ENCODE data around the gene NTSR1.

The NTSR1 gene

GRCh38 chr20:62774762-62775161 is 66.1 kb downstream of the NTSR1 start:
- no peak for DNase-seq

- no peak for DNase-seq
Measured at GRCh38 chr20:62775206-62775605, 66.6 kb downstream of the NTSR1 start.

GRCh38 chr20:62776035-62776691 is 67.5 kb downstream of the NTSR1 start:
- DNase-seq: no peak

DNA sequence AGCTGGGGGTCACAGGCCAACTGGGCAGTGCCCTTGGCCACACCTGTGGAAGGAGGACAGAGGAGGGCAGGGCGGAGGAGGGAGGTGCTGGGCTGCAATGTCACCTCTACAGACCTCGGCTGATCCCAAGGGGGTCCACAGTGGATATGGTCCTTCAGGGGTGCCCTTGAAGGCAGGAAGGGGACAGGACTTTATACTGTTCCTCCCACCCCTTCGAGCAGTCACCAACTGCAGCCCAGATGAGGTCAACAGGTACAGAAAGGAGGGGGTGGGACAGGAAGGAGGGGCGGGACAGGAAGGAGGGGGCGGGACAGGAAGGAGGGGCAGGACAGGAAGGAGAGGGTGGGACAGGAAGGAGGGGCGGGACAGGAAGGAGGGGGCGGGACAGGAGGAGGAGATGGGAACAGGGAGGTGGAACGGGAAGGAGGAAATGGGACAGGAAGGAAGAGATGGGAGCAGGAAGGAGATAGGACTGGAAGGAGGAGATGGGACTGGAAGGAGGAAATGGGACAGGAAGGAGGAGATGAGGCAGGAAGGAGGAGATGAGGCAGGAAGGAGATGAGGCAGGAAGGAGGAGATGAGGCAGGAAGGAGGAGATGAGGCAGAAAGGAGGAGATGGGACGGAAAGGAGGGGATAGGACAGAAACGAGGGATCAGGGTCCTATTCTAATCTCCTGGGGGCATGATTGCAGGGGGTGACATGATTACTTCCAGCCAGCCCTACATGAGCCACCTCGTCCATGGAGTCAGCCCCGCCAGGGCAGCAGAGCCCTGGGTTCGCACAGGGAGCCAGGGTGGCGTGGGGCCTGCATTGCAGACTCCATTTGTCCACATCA is 68.3 kb downstream of the NTSR1 start:
- DNase-seq: no peak

GRCh38 chr20:62777528-62777830 is 68.8 kb downstream of the NTSR1 start:
- peak; percentile 12 for DNase-seq

DNA sequence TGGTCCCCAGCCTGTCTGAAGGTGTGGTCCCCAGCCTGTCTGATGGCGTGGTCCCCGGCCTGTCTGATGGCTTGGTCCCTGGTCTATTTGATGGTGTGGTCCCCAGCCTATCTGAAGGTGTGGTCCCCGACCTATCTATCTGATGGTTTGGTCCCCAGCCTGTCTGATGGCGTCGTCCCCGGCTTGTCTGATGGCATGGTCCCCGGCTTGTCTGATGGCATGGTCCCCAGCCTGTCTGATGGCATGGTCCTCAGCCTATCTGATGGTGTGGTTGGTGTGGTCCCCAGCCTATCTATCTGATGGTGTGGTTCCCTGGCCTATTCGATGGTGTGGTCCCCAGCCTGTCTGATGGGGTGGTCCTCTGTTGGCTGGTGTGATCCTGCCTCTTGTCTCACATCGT is 69.4 kb downstream of the NTSR1 start:
- DNase-seq: no peak

- no peak for DNase-seq
Measured at GRCh38 chr20:62778601-62779416, 70.2 kb downstream of the NTSR1 start.

DNA sequence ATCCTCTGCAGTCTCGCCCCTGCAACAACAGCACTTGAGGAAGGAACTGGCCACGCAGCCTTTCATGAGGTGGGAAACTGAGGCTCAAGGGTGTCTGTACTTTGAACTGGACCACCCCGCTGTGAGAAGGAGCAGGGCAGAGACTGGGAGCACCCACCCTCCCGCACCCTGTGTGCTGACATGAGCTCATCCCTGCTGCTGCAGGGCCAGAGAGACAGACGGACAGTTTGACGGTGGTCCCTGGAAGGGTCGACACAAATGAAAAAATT is 70.7 kb downstream of the NTSR1 start:
- DNase-seq: no peak

GRCh38 chr20:62780204-62780603 is 71.6 kb downstream of the NTSR1 start:
- peak; percentile 83 for DNase-seq

GRCh38 chr20:62780696-62781095 is 72.1 kb downstream of the NTSR1 start:
- DNase-seq: no peak

GRCh38 chr20:62782149-62782892 is 73.7 kb downstream of the NTSR1 start:
- no peak for DNase-seq

DNA sequence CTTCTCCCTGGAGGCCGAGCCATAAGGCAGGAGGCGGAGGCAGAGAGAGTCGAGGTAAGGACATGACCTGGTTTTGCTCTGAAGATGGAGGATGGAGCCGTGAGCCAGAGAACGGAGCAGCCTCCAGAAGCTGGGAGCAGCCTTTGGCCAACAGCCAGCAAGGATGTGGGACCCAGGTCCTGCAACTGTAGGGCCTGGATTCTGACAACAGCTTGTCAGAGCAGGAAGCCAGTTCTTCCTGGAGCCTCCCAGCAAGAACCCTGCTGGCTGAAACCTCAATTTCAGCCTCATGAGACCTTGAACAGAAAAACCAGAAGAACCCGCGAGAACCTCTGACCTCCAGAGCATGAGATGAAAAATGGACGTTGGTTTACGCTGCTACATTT is 74.2 kb downstream of the NTSR1 start:
- DNase-seq: no peak

GRCh38 chr20:62784497-62784896 is 75.9 kb downstream of the NTSR1 start:
- no peak for DNase-seq

GRCh38 chr20:62785393-62785792 is 76.8 kb downstream of the NTSR1 start:
- DNase-seq: no peak

- DNase-seq: no peak
Measured at GRCh38 chr20:62786157-62786556, 77.5 kb downstream of the NTSR1 start.

GRCh38 chr20:62787321-62787720 is 78.7 kb downstream of the NTSR1 start:
- no peak for DNase-seq

DNA sequence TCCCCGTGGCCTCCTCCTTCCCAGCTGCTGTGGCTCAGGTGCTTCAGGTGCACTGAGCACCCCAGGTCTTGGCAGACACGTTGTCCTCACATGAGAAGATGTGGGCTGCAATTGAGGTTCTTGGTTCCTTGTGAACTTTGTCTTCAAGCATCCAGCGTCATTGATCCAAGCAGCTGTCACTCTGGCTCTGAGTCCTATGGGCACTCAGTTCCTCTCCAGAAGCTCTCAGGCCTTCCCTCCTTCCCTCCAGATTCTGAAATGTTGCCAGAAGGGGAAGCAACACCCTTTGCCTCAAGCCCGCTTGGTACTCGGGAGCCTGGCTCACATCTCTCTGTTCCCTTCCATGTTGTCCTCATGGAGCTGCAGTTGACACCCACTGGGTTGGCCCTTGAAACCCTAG is 79.2 kb downstream of the NTSR1 start:
- DNase-seq: no peak

DNA sequence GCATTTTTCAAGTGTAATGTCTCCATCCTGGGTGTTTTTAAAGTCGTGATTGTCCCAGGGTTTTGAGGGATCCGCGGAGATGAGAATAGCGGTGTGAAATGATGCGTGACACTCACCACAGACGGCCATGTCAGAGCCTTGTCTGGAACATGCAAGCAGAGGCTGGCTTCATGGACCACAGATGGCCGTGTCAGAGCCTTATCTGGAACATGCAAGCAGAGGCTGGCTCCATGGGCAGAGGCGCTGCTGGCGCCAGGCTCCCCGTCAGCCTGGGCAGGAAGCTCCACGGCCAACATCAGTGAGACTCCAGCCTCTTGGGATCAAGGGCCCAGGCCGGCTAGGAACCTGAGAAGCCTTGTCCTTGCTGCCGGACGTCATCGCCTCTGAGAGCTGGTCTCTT is 80.0 kb downstream of the NTSR1 start:
- no peak for DNase-seq

- DNase-seq: no peak
Measured at GRCh38 chr20:62790075-62790474, 81.4 kb downstream of the NTSR1 start.

GRCh38 chr20:62791301-62792181 is 82.9 kb downstream of the NTSR1 start:
- DNase-seq: peak; percentile 79

- no peak for DNase-seq
Measured at GRCh38 chr20:62792182-62792939, 83.7 kb downstream of the NTSR1 start.

All from NCI-H524 treated with DMSO at 0.1 percent for 48 hours (cell line).